HFFc6 (cell line): ENCODE data around the gene DMRTC2. TPM values are rescaled to one million over a fixed set of nuclear protein-coding genes. Genes with fewer than 3 reads are reported as not detected.

Source experiments
- DNase-seq: peaks from one replicate; pipeline ENCODE4 v3.0.0-alpha.2; 2018
- H3K27ac Mint-ChIP-seq: 2 replicates; pipeline ENCODE4 v1.8.0; 2020; ENCODE audit warnings: mild to moderate bottlenecking, mixed read lengths
- H3K27me3 Mint-ChIP-seq: 2 replicates; pipeline ENCODE4 v1.8.0; 2021; ENCODE audit warnings: mild to moderate bottlenecking, moderate library complexity, mixed read lengths; ENCODE audit not compliant: insufficient read depth
- H3K36me3 Mint-ChIP-seq: 2 replicates; pipeline ENCODE4 v1.8.0; 2021; ENCODE audit warnings: low read depth, mixed read lengths
- H3K4me1 Mint-ChIP-seq: 2 replicates; pipeline ENCODE4 v1.8.0; 2020; ENCODE audit warnings: low read depth, mixed read lengths
- H3K4me3 Mint-ChIP-seq: 2 replicates; pipeline ENCODE4 v1.8.0; 2020; ENCODE audit warnings: mild to moderate bottlenecking, moderate library complexity, mixed read lengths
- H3K9me3 Mint-ChIP-seq: 2 replicates; pipeline ENCODE4 v1.8.0; 2020; ENCODE audit warnings: mild to moderate bottlenecking, mixed read lengths
- CTCF ChIP-seq: fragments of 200-600 bp; sonication (generic); IDR thresholded peaks from 2 replicates; pipeline ENCODE4 v1.5.0; 2021; ENCODE audit warnings: antibody characterized with exemption, mild to moderate bottlenecking
- microRNA-seq: library from miRNA; unstranded; fragments of <30 nt; microRNA quantifications from one replicate; pipeline ENCODE4, GENCODE V29; 2019
- total RNA-seq, 6 experiments: library from RNA; stranded (reverse); fragmentation: NEBNext Ultra II Directional; extraction: Animal tissue kit (Norgen Biotek cat#: 25700); gene quantifications; 2 replicates in 1 of 6; 3 replicates in 5 of 6; pipeline ENCODE4 v1.2.3, GENCODE V29; 2021

DMRTC2 gene
- total RNA-seq, 6 experiments from 2014 or later = not detected

- H3K4me3 Mint-ChIP-seq = no peak overlapping the region
- H3K27me3 Mint-ChIP-seq = no peaks in the 10 kb centered on the region; the same call in 1 of the 2 replicates
- no peak for TF ChIP-seq CTCF
- DNase-seq = no peak
- peaks cover 8% of the 10 kb centered on the region; the same call in 1 of the 2 replicates for H3K36me3 Mint-ChIP-seq
- H3K9me3 Mint-ChIP-seq = no peaks in the 10 kb centered on the region
- no peak overlapping the region for H3K27ac Mint-ChIP-seq
- no peaks in the 10 kb centered on the region for H3K4me1 Mint-ChIP-seq
Observed at GRCh38 chr19:41897820-41898219, 53.0 kb downstream of the DMRTC2 start.

- no peaks in the 10 kb centered on the region for H3K9me3 Mint-ChIP-seq
- H3K27me3 Mint-ChIP-seq = no peaks in the 10 kb centered on the region
- no peaks in the 10 kb centered on the region for H3K4me1 Mint-ChIP-seq
- DNase-seq = no peak
- no peak overlapping the region for H3K4me3 Mint-ChIP-seq
- no peak overlapping the region for H3K27ac Mint-ChIP-seq
- H3K36me3 Mint-ChIP-seq = peaks cover 8% of the 10 kb centered on the region; the same call in 1 of the 2 replicates
- no peak for TF ChIP-seq CTCF
Observed at GRCh38 chr19:41898235-41898634, 53.4 kb downstream of the DMRTC2 start.

Small RNA genes within 50 kb of the gene (microRNA-seq; reads per million reads assigned to microRNA genes)
- gene MIR6797 = 2.3 reads per million

Other genes with a start within 250 kb of the DMRTC2 start
- gene CEACAM4, start 218.0 kb upstream of the DMRTC2 start, total RNA-seq = not detected
- not detected for gene CEACAM7, start 156.8 kb upstream of the DMRTC2 start, total RNA-seq
- under 1 TPM in 1 of 6 experiments, not detected in 5; 0.31 TPM for gene CEACAM5, start 136.4 kb upstream of the DMRTC2 start, total RNA-seq
- not detected for gene CEACAM6, start 89.5 kb upstream of the DMRTC2 start, total RNA-seq
- gene CEACAM3, start 48.5 kb upstream of the DMRTC2 start, total RNA-seq = not detected
- not detected for gene LYPD4, start 359 bp upstream of the DMRTC2 start, total RNA-seq
- gene RPS19, start 15.2 kb downstream of the DMRTC2 start, total RNA-seq = 1,000 to 10,000 TPM; 2,312 to 2,495 (median 2,438) TPM
- under 1 TPM in 4 of 6 experiments, not detected in 2; 0.23 to 0.62 (median 0.35) TPM for gene CD79A, start 32.2 kb downstream of the DMRTC2 start, total RNA-seq
- 10 to 100 TPM; 63.8 to 73.3 (median 68.2) TPM for gene ARHGEF1, start 38.1 kb downstream of the DMRTC2 start, total RNA-seq
- under 1 TPM in 4 of 6 experiments, not detected in 2; 0.09 to 0.17 (median 0.12) TPM for gene ERFL, start 83.4 kb downstream of the DMRTC2 start, total RNA-seq
- 100 to 1,000 TPM; 245 to 349 (median 258) TPM for gene RABAC1, start 114.3 kb downstream of the DMRTC2 start, total RNA-seq
- gene ATP1A3, start 149.2 kb downstream of the DMRTC2 start, total RNA-seq = under 1 TPM in 4 of 6 experiments, not detected in 2; 0.10 to 0.66 (median 0.33) TPM
- gene GRIK5, start 225.2 kb downstream of the DMRTC2 start, total RNA-seq = under 1 TPM in 5 of 6 experiments, not detected in 1; 0.07 to 0.19 (median 0.13) TPM
- gene ZNF574, start 231.1 kb downstream of the DMRTC2 start, total RNA-seq = 10 to 100 TPM; 14.0 to 16.5 (median 15.1) TPM